ENCODE results near the gene TSPAN14. TPM values are rescaled to one million over a fixed set of nuclear protein-coding genes. Genes with fewer than 3 reads are reported as not detected.

The TSPAN14 gene
- total RNA-seq, 3 donors from 2014 or later: 52.8 to 76.8 (median 74.8) TPM

GRCh38 chr10:80459047-80459865 is 5.1 kb downstream of the TSPAN14 start:
- Histone ChIP-seq H3K27me3 (no peaks in the 10 kb centered on the region), H3K36me3 (no peaks in the 10 kb centered on the region), H3K4me1 (peaks cover 42 to 72% of the 10 kb centered on the region in 2 donors), H3K4me3 (peak overlapping the region in 2 of 3 donors; percentile 24 to 47), H3K27ac (peak overlapping the region; percentile 92 to 94), H3K9me3 (no peaks in the 10 kb centered on the region)
- TF ChIP-seq POLR2A (IDR thresholded peaks at IDR 0.05) (no peak), CTCF (IDR thresholded peaks at IDR 0.05) (no peak), POLR2AphosphoS5 (IDR thresholded peaks at IDR 0.05) (no peak)
- intact Hi-C loops (cut with DNase I; ENCODE audit: low total_unique reads): no loop called here
- peak in 1 of 2 donors; percentile 63 for DNase-seq (ENCODE audit: low spot score in 2 of 2)

- H3K4me3 ChIP-seq: peak overlapping the region in 2 of 3 donors; percentile 8 to 47
- intact Hi-C loops (cut with DNase I; ENCODE audit: low total_unique reads): loop anchor here (5.0 kb wide), 1 partner anchor 42 kb away; no protein-coding TSS in a partner anchor
- peaks cover 54 to 84% of the 10 kb centered on the region in 2 donors for H3K4me1 ChIP-seq
- no peaks in the 10 kb centered on the region for H3K9me3 ChIP-seq
- no peaks in the 10 kb centered on the region for H3K36me3 ChIP-seq
- no peaks in the 10 kb centered on the region for H3K27me3 ChIP-seq
- peak overlapping the region; percentile 92 to 94 for H3K27ac ChIP-seq
- DNase-seq (ENCODE audit: low spot score in 2 of 2): peak; percentile 89 to 96
- no peak for TF ChIP-seq POLR2A (IDR thresholded peaks at IDR 0.05)
- TF ChIP-seq POLR2AphosphoS5 (IDR thresholded peaks at IDR 0.05): peak in 2 of 3 donors; percentile 26 to 64
Observed at GRCh38 chr10:80460399-80461207, 6.5 kb downstream of the TSPAN14 start.

- Histone ChIP-seq H3K27ac (peak overlapping the region; percentile 92 to 94), H3K27me3 (no peaks in the 10 kb centered on the region), H3K9me3 (no peaks in the 10 kb centered on the region), H3K4me3 (peak overlapping the region in 2 of 3 donors; percentile 8 to 47), H3K4me1 (peaks cover 58 to 83% of the 10 kb centered on the region in 2 donors), H3K36me3 (no peaks in the 10 kb centered on the region)
- TF ChIP-seq POLR2AphosphoS5 (IDR thresholded peaks at IDR 0.05): no peak
- TF ChIP-seq POLR2A (IDR thresholded peaks at IDR 0.05): no peak
- no peak for TF ChIP-seq CTCF (IDR thresholded peaks at IDR 0.05)
- intact Hi-C loops (cut with DNase I; ENCODE audit: low total_unique reads): loop anchor here (5.0 kb wide), 1 partner anchor 41 kb away; no protein-coding TSS in a partner anchor
- DNase-seq (ENCODE audit: low spot score in 2 of 2): no peak
Observed at GRCh38 chr10:80461208-80462183, 7.4 kb downstream of the TSPAN14 start.

GRCh38 chr10:80462299-80462980 is 8.3 kb downstream of the TSPAN14 start:
- no peaks in the 10 kb centered on the region for H3K27me3 ChIP-seq
- no peak for TF ChIP-seq POLR2A (IDR thresholded peaks at IDR 0.05)
- no peak for TF ChIP-seq CTCF (IDR thresholded peaks at IDR 0.05)
- TF ChIP-seq POLR2AphosphoS5 (IDR thresholded peaks at IDR 0.05): peak in 1 of 3 donors; percentile 34
- peaks cover 59 to 88% of the 10 kb centered on the region in 2 donors for H3K4me1 ChIP-seq
- DNase-seq (ENCODE audit: low spot score in 2 of 2): no peak
- intact Hi-C loops (cut with DNase I; ENCODE audit: low total_unique reads): loop anchor here (5.0 kb wide), 1 partner anchor 40 kb away; no protein-coding TSS in a partner anchor
- no peaks in the 10 kb centered on the region for H3K36me3 ChIP-seq
- peak overlapping the region in 1 of 3 donors; percentile 47 for H3K4me3 ChIP-seq
- H3K27ac ChIP-seq: peak overlapping the region; percentile 92 to 94
- no peaks in the 10 kb centered on the region for H3K9me3 ChIP-seq
